Measurements from ENCODE around the gene SOBP. TPM values are rescaled to one million over a fixed set of nuclear protein-coding genes. Genes with fewer than 3 reads are reported as not detected.

Gene SOBP
- total and polyA plus RNA-seq, 2 experiments from 2014 or later = 1.5 to 3.0 TPM

DNA sequence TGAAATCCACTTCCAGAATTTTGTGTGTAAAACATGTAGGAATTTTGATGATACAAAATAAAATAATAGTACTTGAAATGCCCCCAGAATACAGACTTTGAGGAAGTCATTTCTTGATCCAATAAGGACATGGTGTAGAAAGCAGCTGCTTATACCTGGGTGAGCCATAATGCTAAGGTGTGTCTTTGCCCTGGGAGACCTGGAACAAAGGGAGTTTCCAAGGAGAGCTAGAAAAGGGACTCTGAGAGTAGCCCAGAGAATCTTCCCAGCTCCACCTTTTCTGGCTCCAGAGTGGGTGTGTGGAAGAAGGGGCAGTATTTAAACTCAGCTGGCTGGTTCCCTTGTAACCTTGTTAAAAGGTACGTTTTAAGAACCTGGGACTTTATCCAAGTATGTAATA is 77.7 kb downstream of the SOBP start (continued):
- TF ChIP-seq, protein P1, sequence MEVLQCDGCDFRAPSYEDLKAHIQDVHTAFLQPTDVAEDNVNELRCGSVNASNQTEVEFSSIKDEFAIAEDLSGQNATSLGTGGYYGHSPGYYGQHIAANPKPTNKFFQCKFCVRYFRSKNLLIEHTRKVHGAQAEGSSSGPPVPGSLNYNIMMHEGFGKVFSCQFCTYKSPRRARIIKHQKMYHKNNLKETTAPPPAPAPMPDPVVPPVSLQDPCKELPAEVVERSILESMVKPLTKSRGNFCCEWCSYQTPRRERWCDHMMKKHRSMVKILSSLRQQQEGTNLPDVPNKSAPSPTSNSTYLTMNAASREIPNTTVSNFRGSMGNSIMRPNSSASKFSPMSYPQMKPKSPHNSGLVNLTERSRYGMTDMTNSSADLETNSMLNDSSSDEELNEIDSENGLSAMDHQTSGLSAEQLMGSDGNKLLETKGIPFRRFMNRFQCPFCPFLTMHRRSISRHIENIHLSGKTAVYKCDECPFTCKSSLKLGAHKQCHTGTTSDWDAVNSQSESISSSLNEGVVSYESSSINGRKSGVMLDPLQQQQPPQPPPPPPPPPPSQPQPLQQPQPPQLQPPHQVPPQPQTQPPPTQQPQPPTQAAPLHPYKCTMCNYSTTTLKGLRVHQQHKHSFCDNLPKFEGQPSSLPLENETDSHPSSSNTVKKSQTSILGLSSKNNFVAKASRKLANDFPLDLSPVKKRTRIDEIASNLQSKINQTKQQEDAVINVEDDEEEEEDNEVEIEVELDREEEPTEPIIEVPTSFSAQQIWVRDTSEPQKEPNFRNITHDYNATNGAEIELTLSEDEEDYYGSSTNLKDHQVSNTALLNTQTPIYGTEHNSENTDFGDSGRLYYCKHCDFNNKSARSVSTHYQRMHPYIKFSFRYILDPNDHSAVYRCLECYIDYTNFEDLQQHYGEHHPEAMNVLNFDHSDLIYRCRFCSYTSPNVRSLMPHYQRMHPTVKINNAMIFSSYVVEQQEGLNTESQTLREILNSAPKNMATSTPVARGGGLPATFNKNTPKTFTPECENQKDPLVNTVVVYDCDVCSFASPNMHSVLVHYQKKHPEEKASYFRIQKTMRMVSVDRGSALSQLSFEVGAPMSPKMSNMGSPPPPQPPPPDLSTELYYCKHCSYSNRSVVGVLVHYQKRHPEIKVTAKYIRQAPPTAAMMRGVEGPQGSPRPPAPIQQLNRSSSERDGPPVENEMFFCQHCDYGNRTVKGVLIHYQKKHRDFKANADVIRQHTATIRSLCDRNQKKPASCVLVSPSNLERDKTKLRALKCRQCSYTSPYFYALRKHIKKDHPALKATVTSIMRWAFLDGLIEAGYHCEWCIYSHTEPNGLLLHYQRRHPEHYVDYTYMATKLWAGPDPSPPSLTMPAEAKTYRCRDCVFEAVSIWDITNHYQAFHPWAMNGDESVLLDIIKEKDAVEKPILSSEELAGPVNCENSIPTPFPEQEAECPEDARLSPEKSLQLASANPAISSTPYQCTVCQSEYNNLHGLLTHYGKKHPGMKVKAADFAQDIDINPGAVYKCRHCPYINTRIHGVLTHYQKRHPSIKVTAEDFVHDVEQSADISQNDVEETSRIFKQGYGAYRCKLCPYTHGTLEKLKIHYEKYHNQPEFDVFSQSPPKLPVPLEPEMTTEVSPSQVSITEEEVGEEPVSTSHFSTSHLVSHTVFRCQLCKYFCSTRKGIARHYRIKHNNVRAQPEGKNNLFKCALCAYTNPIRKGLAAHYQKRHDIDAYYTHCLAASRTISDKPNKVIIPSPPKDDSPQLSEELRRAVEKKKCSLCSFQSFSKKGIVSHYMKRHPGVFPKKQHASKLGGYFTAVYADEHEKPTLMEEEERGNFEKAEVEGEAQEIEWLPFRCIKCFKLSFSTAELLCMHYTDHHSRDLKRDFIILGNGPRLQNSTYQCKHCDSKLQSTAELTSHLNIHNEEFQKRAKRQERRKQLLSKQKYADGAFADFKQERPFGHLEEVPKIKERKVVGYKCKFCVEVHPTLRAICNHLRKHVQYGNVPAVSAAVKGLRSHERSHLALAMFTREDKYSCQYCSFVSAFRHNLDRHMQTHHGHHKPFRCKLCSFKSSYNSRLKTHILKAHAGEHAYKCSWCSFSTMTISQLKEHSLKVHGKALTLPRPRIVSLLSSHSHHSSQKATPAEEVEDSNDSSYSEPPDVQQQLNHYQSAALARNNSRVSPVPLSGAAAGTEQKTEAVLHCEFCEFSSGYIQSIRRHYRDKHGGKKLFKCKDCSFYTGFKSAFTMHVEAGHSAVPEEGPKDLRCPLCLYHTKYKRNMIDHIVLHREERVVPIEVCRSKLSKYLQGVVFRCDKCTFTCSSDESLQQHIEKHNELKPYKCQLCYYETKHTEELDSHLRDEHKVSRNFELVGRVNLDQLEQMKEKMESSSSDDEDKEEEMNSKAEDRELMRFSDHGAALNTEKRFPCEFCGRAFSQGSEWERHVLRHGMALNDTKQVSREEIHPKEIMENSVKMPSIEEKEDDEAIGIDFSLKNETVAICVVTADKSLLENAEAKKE (CRISPR knock-in tag; IDR thresholded peaks at IDR 0.05) = no peak
- TF ChIP-seq ZNF114 (CRISPR knock-in tag; IDR thresholded peaks at IDR 0.05) (no peak), CREB1 (CRISPR knock-in tag; IDR thresholded peaks at IDR 0.05; ENCODE audit: low read depth) (no peak), ZNF331 (CRISPR knock-in tag; IDR thresholded peaks at IDR 0.05; ENCODE audit: low read depth) (no peak), EZH2phosphoT487 (IDR thresholded peaks at IDR 0.05; ENCODE audit: unreplicated experiment) (no peak)
- TF ChIP-seq, protein P2, sequence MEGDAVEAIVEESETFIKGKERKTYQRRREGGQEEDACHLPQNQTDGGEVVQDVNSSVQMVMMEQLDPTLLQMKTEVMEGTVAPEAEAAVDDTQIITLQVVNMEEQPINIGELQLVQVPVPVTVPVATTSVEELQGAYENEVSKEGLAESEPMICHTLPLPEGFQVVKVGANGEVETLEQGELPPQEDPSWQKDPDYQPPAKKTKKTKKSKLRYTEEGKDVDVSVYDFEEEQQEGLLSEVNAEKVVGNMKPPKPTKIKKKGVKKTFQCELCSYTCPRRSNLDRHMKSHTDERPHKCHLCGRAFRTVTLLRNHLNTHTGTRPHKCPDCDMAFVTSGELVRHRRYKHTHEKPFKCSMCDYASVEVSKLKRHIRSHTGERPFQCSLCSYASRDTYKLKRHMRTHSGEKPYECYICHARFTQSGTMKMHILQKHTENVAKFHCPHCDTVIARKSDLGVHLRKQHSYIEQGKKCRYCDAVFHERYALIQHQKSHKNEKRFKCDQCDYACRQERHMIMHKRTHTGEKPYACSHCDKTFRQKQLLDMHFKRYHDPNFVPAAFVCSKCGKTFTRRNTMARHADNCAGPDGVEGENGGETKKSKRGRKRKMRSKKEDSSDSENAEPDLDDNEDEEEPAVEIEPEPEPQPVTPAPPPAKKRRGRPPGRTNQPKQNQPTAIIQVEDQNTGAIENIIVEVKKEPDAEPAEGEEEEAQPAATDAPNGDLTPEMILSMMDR (conservative IDR thresholded peaks at IDR 0.05; ENCODE audit: low read depth in 2 of 2) = no peak

DNA sequence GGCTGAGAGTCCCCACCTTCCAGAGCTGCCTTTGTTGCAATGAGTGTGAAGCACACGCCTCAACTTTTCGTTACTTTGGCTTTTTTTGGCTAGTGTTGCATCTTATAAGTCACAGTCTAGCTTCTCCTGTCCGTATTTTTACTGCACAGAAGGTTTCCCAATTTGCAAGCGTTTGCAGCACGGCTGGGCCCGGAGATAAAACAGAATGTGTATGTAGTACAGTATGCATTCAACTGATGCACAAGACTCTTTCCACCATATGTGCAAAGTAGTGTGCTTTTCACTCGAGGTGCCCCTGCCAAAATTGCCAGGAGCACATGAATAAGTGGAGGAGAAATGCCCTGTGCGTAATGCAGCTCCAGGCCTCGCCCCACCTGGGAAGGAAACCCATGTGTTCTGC is 79.6 kb downstream of the SOBP start:
- H3K36me3 ChIP-seq (ENCODE audit: insufficient read depth) = no peaks in the 10 kb centered on the region
- Mint-ChIP-seq H3K27me3 (ENCODE audit: insufficient read depth, low read depth, poor library complexity) (peaks cover 6% of the 10 kb centered on the region), H3K27ac (no peak overlapping the region), H3K4me3 (no peak overlapping the region), H3K4me1 (peaks cover 8% of the 10 kb centered on the region), H3K9me3 (no peaks in the 10 kb centered on the region), H3K36me3 (ENCODE audit: low read depth) (no peaks in the 10 kb centered on the region; the same call in 2 of the 3 replicates)
- no peak for DNase-seq (ENCODE audit: low spot score)
- 0 out of 2 replicates have a peak, but pooled peaks cover 10% of the 10 kb centered on the region for H3K9me2 ChIP-seq (ENCODE audit: insufficient read depth)
- H4K20me1 ChIP-seq (replicated peaks; ENCODE audit: insufficient read depth) = no peaks in the 10 kb centered on the region
- no peak for ATAC-seq
- H3K27ac ChIP-seq (ENCODE audit: low read depth) = no peak overlapping the region
- H3K4me2 ChIP-seq = no peak overlapping the region
- no peaks in the 10 kb centered on the region for H3K79me2 ChIP-seq (replicated peaks; ENCODE audit: insufficient read depth)
- no peaks in the 10 kb centered on the region for H3F3A ChIP-seq (replicated peaks; ENCODE audit: low read depth)
- no peaks in the 10 kb centered on the region for H3K4me1 ChIP-seq (ENCODE audit: insufficient read depth)
- H3K4me3 ChIP-seq = no peak overlapping the region
- H2AFZ ChIP-seq = no peak overlapping the region
- no peaks in the 10 kb centered on the region for H3K27me3 ChIP-seq (ENCODE audit: insufficient read depth)
- TF ChIP-seq EZH2phosphoT487 (IDR thresholded peaks at IDR 0.05; ENCODE audit: unreplicated experiment) (no peak), NANOG (IDR thresholded peaks at IDR 0.05; ENCODE audit: borderline replicate concordance) (no peak), STAT1 (IDR thresholded peaks at IDR 0.05; ENCODE audit: unreplicated experiment) (no peak), CREB1 (CRISPR knock-in tag; IDR thresholded peaks at IDR 0.05; ENCODE audit: low read depth) (no peak), POLR2AphosphoS5 (IDR thresholded peaks at IDR 0.05; ENCODE audit: low read depth) (no peak), JUNB (IDR thresholded peaks at IDR 0.05; ENCODE audit: unreplicated experiment) (no peak), EZH2 (IDR thresholded peaks at IDR 0.05; ENCODE audit: low read depth, unreplicated experiment) (no peak), ZNF114 (CRISPR knock-in tag; IDR thresholded peaks at IDR 0.05) (no peak)
- TF ChIP-seq, protein P3, sequence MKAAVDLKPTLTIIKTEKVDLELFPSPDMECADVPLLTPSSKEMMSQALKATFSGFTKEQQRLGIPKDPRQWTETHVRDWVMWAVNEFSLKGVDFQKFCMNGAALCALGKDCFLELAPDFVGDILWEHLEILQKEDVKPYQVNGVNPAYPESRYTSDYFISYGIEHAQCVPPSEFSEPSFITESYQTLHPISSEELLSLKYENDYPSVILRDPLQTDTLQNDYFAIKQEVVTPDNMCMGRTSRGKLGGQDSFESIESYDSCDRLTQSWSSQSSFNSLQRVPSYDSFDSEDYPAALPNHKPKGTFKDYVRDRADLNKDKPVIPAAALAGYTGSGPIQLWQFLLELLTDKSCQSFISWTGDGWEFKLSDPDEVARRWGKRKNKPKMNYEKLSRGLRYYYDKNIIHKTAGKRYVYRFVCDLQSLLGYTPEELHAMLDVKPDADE (IDR thresholded peaks at IDR 0.05) = no peak
- TF ChIP-seq, protein P2 (conservative IDR thresholded peaks at IDR 0.05; ENCODE audit: low read depth in 2 of 2) = no peak
